B cell (primary cell): Measurements from ENCODE around the gene CCSAP. TPM values are rescaled to one million over a fixed set of nuclear protein-coding genes. Genes with fewer than 3 reads are reported as not detected.

ENCODE experiments used
- ATAC-seq: fragments of 200-7000 bp; cut with Tn5 transposase; one replicate; pipeline ENCODE4 v1.10.0; 2021; ENCODE audit warnings: low read depth, mild to moderate bottlenecking, moderate number of reproducible peaks, moderate library complexity
- CTCF ChIA-PET: fragments of 350-600 bp; sonication (Branson Sonifier 250); formaldehyde crosslinking; loops from one replicate; lab custom pipeline; 2021; ENCODE audit warnings: antibody characterized with exemption, inconsistent platforms; lab: Charles Lee
- POLR2A ChIA-PET: fragments of 350-600 bp; sonication (Branson Sonifier 250); formaldehyde crosslinking; loops from one replicate; lab custom pipeline; 2021; ENCODE audit warnings: antibody characterized with exemption; lab: Charles Lee
- DNase-seq: peaks from one replicate; pipeline ENCODE4 v3.0.0; 2013
- H2AFZ ChIP-seq: 2 replicates; pipeline ENCODE4 v1.6.1; 2012; ENCODE audit warnings: mild to moderate bottlenecking, low read depth, low read length; ENCODE audit not compliant: insufficient read depth, poor library complexity, severe bottlenecking
- H3K27ac ChIP-seq, 2 donors: 1 replicate in 1 of 2; 2 replicates in 1 of 2; pipeline ENCODE4 v1.5.1; 2012 to 2013; ENCODE audit warnings: low read length in 2 of 2, mild to moderate bottlenecking in 2 of 2, moderate library complexity in 1 of 2
- H3K27me3 ChIP-seq, 4 experiments: fragments of 200-600 bp in 1 of 4; sonication (generic) in 1 of 4; replicated peaks in 1 of 4; 1 replicate in 2 of 4; 2 replicates in 2 of 4; pipeline versions ENCODE4 v1.6.1 to v1.7.0; 2013 to 2016; ENCODE audit warnings: low read length in 3 of 4, mild to moderate bottlenecking in 2 of 4, mixed read lengths in 1 of 4, moderate library complexity in 1 of 4; ENCODE audit not compliant: insufficient read depth in 4 of 4, control insufficient read depth in 3 of 4; ENCODE audit errors: control extremely low read depth in 1 of 4
- H3K36me3 ChIP-seq, 2 experiments: replicated peaks in 1 of 2; 1 replicate in 1 of 2; 2 replicates in 1 of 2; pipeline versions ENCODE4 v1.6.1 to v1.7.1; 2013; ENCODE audit warnings: low read length in 1 of 2; ENCODE audit not compliant: insufficient read depth in 2 of 2, control insufficient read depth in 1 of 2; ENCODE audit errors: control extremely low read depth in 1 of 2, extremely low read depth in 1 of 2
- H3K4me1 ChIP-seq, 2 donors: fragments of 200-600 bp in 1 of 2; sonication (generic) in 1 of 2; 1 replicate in 1 of 2; 2 replicates in 1 of 2; pipeline versions ENCODE4 v1.5.1 to v1.6.1; 2013 to 2017; ENCODE audit warnings: low read length in 2 of 2; ENCODE audit not compliant: control insufficient read depth in 2 of 2, insufficient read depth in 2 of 2
- H3K4me2 ChIP-seq: replicated peaks from 2 replicates; pipeline ENCODE3; 2012; ENCODE audit warnings: mild to moderate bottlenecking, low read depth, low read length; ENCODE audit not compliant: poor library complexity, severe bottlenecking
- H3K4me3 ChIP-seq, 5 experiments: fragments of 200-600 bp in 1 of 5; sonication (generic) in 1 of 5; 1 replicate in 3 of 5; 2 replicates in 2 of 5; pipeline versions ENCODE4 v1.5.1 to v1.7.0; 2011 to 2016; ENCODE audit warnings: low read length in 4 of 5, mild to moderate bottlenecking in 4 of 5, low read depth in 2 of 5, control low read depth in 1 of 5, moderate library complexity in 1 of 5; ENCODE audit not compliant: insufficient read depth in 1 of 5; ENCODE audit errors: control extremely low read depth in 1 of 5, extremely low read depth in 1 of 5
- H3K79me2 ChIP-seq: fragments of 200-600 bp; sonication (generic); one replicate; pipeline ENCODE4 v1.6.0; 2016; ENCODE audit warnings: low read length; ENCODE audit not compliant: control insufficient read depth, insufficient read depth
- H3K9ac ChIP-seq: fragments of 200-600 bp; sonication (generic); 2 replicates; pipeline ENCODE4 v1.6.1; 2017; ENCODE audit warnings: mild to moderate bottlenecking, low read length, moderate library complexity
- H3K9me3 ChIP-seq, 3 donors: one replicate each; pipeline versions ENCODE4 v1.6.1 to v1.7.1; 2013; ENCODE audit warnings: low read length in 2 of 3; ENCODE audit not compliant: control insufficient read depth in 2 of 3, insufficient read depth in 1 of 3; ENCODE audit errors: control extremely low read depth in 1 of 3
- H4K20me1 ChIP-seq: 2 replicates; pipeline ENCODE4 v1.6.0; 2012; ENCODE audit warnings: mild to moderate bottlenecking, low read length; ENCODE audit not compliant: insufficient read depth, control insufficient read depth, poor library complexity, severe bottlenecking
- H3K27ac Mint-ChIP-seq: one replicate; pipeline ENCODE4 v1.8.0; 2021; ENCODE audit warnings: mixed read lengths
- H3K27me3 Mint-ChIP-seq: one replicate; pipeline ENCODE4 v1.8.0; 2021; ENCODE audit warnings: mixed read lengths
- H3K4me1 Mint-ChIP-seq: one replicate; pipeline ENCODE4 v1.8.0; 2021; ENCODE audit warnings: mixed read lengths
- H3K4me3 Mint-ChIP-seq: one replicate; pipeline ENCODE4 v1.8.0; 2021; ENCODE audit warnings: mixed read lengths
- H3K9me3 Mint-ChIP-seq: one replicate; pipeline ENCODE4 v1.8.0; 2022; ENCODE audit warnings: mixed read lengths; ENCODE audit not compliant: insufficient read depth
- CTCF ChIP-seq: fragments of 200-600 bp; IDR thresholded peaks from one replicate; pipeline ENCODE4 v1.8.0; 2022; ENCODE audit warnings: antibody characterized with exemption, mild to moderate bottlenecking
- EZH2 ChIP-seq: IDR thresholded peaks from 2 replicates; pipeline ENCODE4 v1.6.1; 2012; ENCODE audit warnings: borderline replicate concordance, low read depth, mild to moderate bottlenecking, moderate library complexity, low read length; ENCODE audit not compliant: insufficient read depth, poor library complexity, severe bottlenecking
- WGBS: methylation state at CpG from one replicate; pipeline ENCODE4 v1.1.5; 2013; ENCODE audit warnings: missing lambda C conversion rate; ENCODE audit not compliant: insufficient coverage; 5-methylcytosine and 5-hydroxymethylcytosine counted together
- intact Hi-C: fragments of 100-400 bp; cut with micrococcal nuclease; formaldehyde crosslinking; loops from one replicate; pipeline ENCODE4 v1.10.0; 2022
- polyA plus RNA-seq: library from polyadenylated mRNA; depleted of rRNA; stranded (reverse); fragments of >200 nt; gene quantifications from 2 replicates; pipeline ENCODE4 v1.2.3, GENCODE V29; 2012
- total RNA-seq, 2 donors: library from RNA; stranded (reverse); fragments of 120-200 nt in 1 of 2; gene quantifications; 1 replicate in 1 of 2; 2 replicates in 1 of 2; pipeline versions ENCODE4 v1.2.3 to v1.2.4, GENCODE V29; 2013 to 2022

CCSAP gene
- total and polyA plus RNA-seq, 2 donors (not counting 1 experiment from before 2014, with no cell fraction given), result 3.3 to 15.8 TPM

DNA sequence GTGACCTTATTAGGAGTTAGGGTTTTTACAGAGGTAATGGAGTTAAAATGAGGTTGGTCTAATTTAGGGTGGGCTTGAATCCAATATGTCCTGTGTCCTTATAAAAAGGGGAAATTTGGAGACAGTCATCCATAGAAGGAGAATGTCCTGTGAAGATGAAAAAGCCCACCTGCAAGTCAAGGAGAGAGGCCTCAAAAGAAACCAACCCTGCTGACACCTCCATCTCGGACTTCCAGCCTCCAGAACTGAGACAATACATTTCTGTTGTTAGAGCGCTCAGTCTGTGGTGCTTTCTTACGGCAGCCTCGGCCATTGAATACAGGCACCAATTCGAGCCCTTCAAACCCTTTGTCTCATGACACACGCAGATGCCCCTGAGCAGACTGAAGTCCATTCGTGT, 47.3 kb upstream of the CCSAP start:
- DNase-seq, result no peak
- Mint-ChIP-seq H3K27ac (no peak overlapping the region), H3K4me1 (no peaks in the 10 kb centered on the region), H3K9me3 (no peaks in the 10 kb centered on the region), H3K27me3 (peaks cover 55% of the 10 kb centered on the region), H3K4me3 (no peak overlapping the region)
- Histone ChIP-seq H3K9me3 (peaks cover 0 to 4% (median 0%) of the 10 kb centered on the region in 3 donors), H4K20me1 (no peaks in the 10 kb centered on the region), H3K36me3 (no peaks in the 10 kb centered on the region), H3K4me2 (no peak overlapping the region), H2AFZ (no peak overlapping the region), H3K79me2 (no peaks in the 10 kb centered on the region), H3K4me1 (no peaks in the 10 kb centered on the region), H3K4me3 (no peak overlapping the region), H3K27me3 (peaks cover 0 to 4% (median 2%) of the 10 kb centered on the region in 4 experiments), H3K27ac (no peak overlapping the region), H3K9ac (no peak overlapping the region)
- POLR2A ChIA-PET, result no interaction called here
- intact Hi-C loops, result no loop called here
- ATAC-seq, result no peak
- WGBS, result 95% methylated on average over 6 of the region's 7 CpGs
- CTCF ChIA-PET, result no interaction called here
- TF ChIP-seq CTCF (no peak), EZH2 (no peak)

DNA sequence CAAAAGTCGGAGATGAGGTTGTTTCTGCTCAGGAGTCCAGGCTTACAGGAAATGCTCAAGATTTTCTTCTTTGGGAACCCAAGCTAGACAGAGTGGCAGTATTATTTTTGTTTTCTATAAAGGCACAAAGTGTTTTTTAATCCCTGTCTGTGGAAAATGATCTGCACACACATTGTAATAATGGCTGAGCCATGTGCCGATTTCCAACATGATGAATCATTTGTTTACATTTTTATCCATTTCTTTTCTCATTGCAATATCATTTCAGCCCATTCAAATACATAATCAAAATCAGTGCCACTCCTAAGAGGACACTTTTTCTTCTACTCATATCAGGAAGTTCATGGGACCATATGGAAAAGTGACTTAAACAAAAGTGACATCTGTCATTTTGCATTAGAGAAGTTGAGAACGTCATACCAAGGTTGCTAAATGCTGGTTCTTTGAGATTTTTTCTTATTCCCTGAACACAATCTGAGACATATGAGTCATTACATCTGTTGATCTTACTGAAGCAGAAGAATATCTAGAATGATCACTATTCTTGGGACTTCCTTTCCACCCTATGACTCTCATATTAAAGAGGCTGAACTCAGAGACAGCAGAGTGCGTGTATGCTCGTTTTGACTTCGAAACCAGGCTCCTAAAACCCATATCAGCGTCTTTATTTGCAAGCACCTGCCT, 46.2 kb upstream of the CCSAP start:
- H3K9me3 ChIP-seq, result peaks cover 0 to 4% (median 0%) of the 10 kb centered on the region in 3 donors
- no peak overlapping the region for H3K4me3 ChIP-seq
- 94% methylated on average over 3 of the region's 7 CpGs for WGBS
- H4K20me1 ChIP-seq, result no peaks in the 10 kb centered on the region
- TF ChIP-seq CTCF (no peak), EZH2 (no peak)
- ChIA-PET CTCF (no interaction called here), POLR2A (no interaction called here)
- H3K27ac Mint-ChIP-seq, result no peak overlapping the region
- no peak overlapping the region for H3K4me2 ChIP-seq
- H3K27me3 Mint-ChIP-seq, result peaks cover 59% of the 10 kb centered on the region
- ATAC-seq (no peak), DNase-seq (no peak)
- no peaks in the 10 kb centered on the region for H3K4me1 Mint-ChIP-seq
- intact Hi-C loops, result no loop called here
- H3K36me3 ChIP-seq, result no peaks in the 10 kb centered on the region
- H3K27ac ChIP-seq, result no peak overlapping the region
- H3K9ac ChIP-seq, result no peak overlapping the region
- no peaks in the 10 kb centered on the region for H3K9me3 Mint-ChIP-seq
- H3K27me3 ChIP-seq, result peaks cover 0 to 4% (median 2%) of the 10 kb centered on the region in 4 experiments
- H3K79me2 ChIP-seq, result no peaks in the 10 kb centered on the region
- no peaks in the 10 kb centered on the region for H3K4me1 ChIP-seq
- no peak overlapping the region for H3K4me3 Mint-ChIP-seq
- H2AFZ ChIP-seq, result no peak overlapping the region
